ENCODE measurements around the gene THAP9.

THAP9 gene

GRCh38 chr4:82892467-82892802 is 8.1 kb upstream of the THAP9 start:
- no peak for DNase-seq (ENCODE audit: extremely low spot score)
- CTCF ChIA-PET = interaction anchor here (0.8 kb wide), 1 partner anchor 153 kb away, joined by 5 read pairs; no protein-coding TSS in a partner anchor
- no peak for TF ChIP-seq HDGF (IDR thresholded peaks at IDR 0.05; ENCODE audit: borderline replicate concordance)
- TF ChIP-seq FOXA1 (IDR thresholded peaks at IDR 0.05) = no peak
- no peak for TF ChIP-seq SP1 (IDR thresholded peaks at IDR 0.05)
- TF ChIP-seq CTBP1 (IDR thresholded peaks at IDR 0.05; ENCODE audit: borderline replicate concordance) = no peak
- no peak for TF ChIP-seq NFRKB (IDR thresholded peaks at IDR 0.05)
- TF ChIP-seq PKNOX1 (IDR thresholded peaks at IDR 0.05) = no peak
- no peak for TF ChIP-seq FOXK2 (IDR thresholded peaks at IDR 0.05)
- no peak for TF ChIP-seq ARNT (IDR thresholded peaks at IDR 0.05)
- no peak for TF ChIP-seq BHLHE40 (IDR thresholded peaks at IDR 0.05; ENCODE audit: borderline replicate concordance)
- TF ChIP-seq ZNF384 (IDR thresholded peaks at IDR 0.05) = no peak
- TF ChIP-seq ELF4 (IDR thresholded peaks at IDR 0.05) = no peak
- no peak for TF ChIP-seq TARDBP (IDR thresholded peaks at IDR 0.05)
- TF ChIP-seq FOXM1 (IDR thresholded peaks at IDR 0.05; ENCODE audit: borderline replicate concordance) = no peak
- TF ChIP-seq LEF1 (IDR thresholded peaks at IDR 0.05; ENCODE audit: borderline replicate concordance) = no peak
- POLR2A ChIA-PET = interaction anchor here (0.7 to 4.4 kb wide), 3 partner anchors 7 to 143 kb away, joined by 3 to 39 read pairs (median 4); partner anchors contain the start of genes COPS4 and THAP9

- CTCF ChIA-PET = no interaction called here
- no peak for DNase-seq (ENCODE audit: extremely low spot score)
- no peak for TF ChIP-seq ZNF384 (IDR thresholded peaks at IDR 0.05)
- no peak for TF ChIP-seq ARNT (IDR thresholded peaks at IDR 0.05)
- TF ChIP-seq FOXK2 (IDR thresholded peaks at IDR 0.05) = no peak
- no peak for TF ChIP-seq PKNOX1 (IDR thresholded peaks at IDR 0.05)
- no peak for TF ChIP-seq LEF1 (IDR thresholded peaks at IDR 0.05; ENCODE audit: borderline replicate concordance)
- no peak for TF ChIP-seq ELF4 (IDR thresholded peaks at IDR 0.05)
- no peak for TF ChIP-seq TARDBP (IDR thresholded peaks at IDR 0.05)
- no peak for TF ChIP-seq NFRKB (IDR thresholded peaks at IDR 0.05)
- TF ChIP-seq SUZ12 (IDR thresholded peaks at IDR 0.05) = no peak
- TF ChIP-seq SP1 (IDR thresholded peaks at IDR 0.05) = no peak
- TF ChIP-seq FOXA1 (IDR thresholded peaks at IDR 0.05) = no peak
- TF ChIP-seq BHLHE40 (IDR thresholded peaks at IDR 0.05; ENCODE audit: borderline replicate concordance) = no peak
- POLR2A ChIA-PET = no interaction called here
Measured at GRCh38 chr4:82893942-82894341, 6.6 kb upstream of the THAP9 start.

- no peak for DNase-seq (ENCODE audit: extremely low spot score)
- ChIA-PET CTCF (no interaction called here), POLR2A (interaction anchor here (1.4 kb wide), 1 partner anchor 115 kb away, joined by 7 read pairs; no protein-coding TSS in a partner anchor)
- TF ChIP-seq NFRKB (IDR thresholded peaks at IDR 0.05) = no peak
- TF ChIP-seq SP1 (IDR thresholded peaks at IDR 0.05) = no peak
- no peak for TF ChIP-seq BHLHE40 (IDR thresholded peaks at IDR 0.05; ENCODE audit: borderline replicate concordance)
- no peak for TF ChIP-seq FOXA1 (IDR thresholded peaks at IDR 0.05)
- no peak for TF ChIP-seq FOXK2 (IDR thresholded peaks at IDR 0.05)
- no peak for TF ChIP-seq HDGF (IDR thresholded peaks at IDR 0.05; ENCODE audit: borderline replicate concordance)
- TF ChIP-seq L3MBTL2 (conservative IDR thresholded peaks at IDR 0.05) = no peak
- no peak for TF ChIP-seq TARDBP (IDR thresholded peaks at IDR 0.05)
- TF ChIP-seq SUZ12 (IDR thresholded peaks at IDR 0.05) = no peak
- no peak for TF ChIP-seq PKNOX1 (IDR thresholded peaks at IDR 0.05)
- TF ChIP-seq FOXM1 (IDR thresholded peaks at IDR 0.05; ENCODE audit: borderline replicate concordance) = no peak
- TF ChIP-seq LEF1 (IDR thresholded peaks at IDR 0.05; ENCODE audit: borderline replicate concordance) = no peak
- TF ChIP-seq ARNT (IDR thresholded peaks at IDR 0.05) = no peak
- TF ChIP-seq ZNF384 (IDR thresholded peaks at IDR 0.05) = no peak
- TF ChIP-seq ELF4 (IDR thresholded peaks at IDR 0.05) = no peak
- TF ChIP-seq CTBP1 (IDR thresholded peaks at IDR 0.05; ENCODE audit: borderline replicate concordance) = no peak
Measured at GRCh38 chr4:82896755-82897154, 3.8 kb upstream of the THAP9 start.

- CTCF ChIA-PET = no interaction called here
- DNase-seq (ENCODE audit: extremely low spot score) = no peak
- no peak for TF ChIP-seq ELF4 (IDR thresholded peaks at IDR 0.05)
- TF ChIP-seq ZNF384 (IDR thresholded peaks at IDR 0.05) = no peak
- no peak for TF ChIP-seq CTBP1 (IDR thresholded peaks at IDR 0.05; ENCODE audit: borderline replicate concordance)
- no peak for TF ChIP-seq HDGF (IDR thresholded peaks at IDR 0.05; ENCODE audit: borderline replicate concordance)
- no peak for TF ChIP-seq TARDBP (IDR thresholded peaks at IDR 0.05)
- no peak for TF ChIP-seq BHLHE40 (IDR thresholded peaks at IDR 0.05; ENCODE audit: borderline replicate concordance)
- TF ChIP-seq ARNT (IDR thresholded peaks at IDR 0.05) = no peak
- TF ChIP-seq FOXM1 (IDR thresholded peaks at IDR 0.05; ENCODE audit: borderline replicate concordance) = no peak
- TF ChIP-seq PKNOX1 (IDR thresholded peaks at IDR 0.05) = no peak
- TF ChIP-seq SUZ12 (IDR thresholded peaks at IDR 0.05) = no peak
- no peak for TF ChIP-seq SP1 (IDR thresholded peaks at IDR 0.05)
- POLR2A ChIA-PET = interaction anchor here (0.7 to 2.9 kb wide), 7 partner anchors 8 to 538 kb away, joined by 3 to 39 read pairs (median 9); partner anchors contain the start of genes COPS4, LIN54 and SEC31A
Measured at GRCh38 chr4:82898322-82899243, 2.0 kb upstream of the THAP9 start.
